SK-N-SH (cell line): Measurements from ENCODE around the gene MT1X. TPM values are rescaled to one million over a fixed set of nuclear protein-coding genes. Genes with fewer than 3 reads are reported as not detected.

Source experiments
- CTCF ChIA-PET: fragments of 300-600, 350-600 bp; formaldehyde crosslinking; extraction: SDS; loops from one replicate; lab custom pipeline; 2021; lab: Yijun Ruan, JAX
- POLR2A ChIA-PET: fragments of 350-600 bp; sonication (Branson Sonifier 250); formaldehyde crosslinking; extraction: SDS; loops from one replicate; lab custom pipeline; 2020; ENCODE audit warnings: antibody characterized with exemption, inconsistent platforms; lab: Yijun Ruan, JAX
- DNase-seq: peaks from one replicate; pipeline ENCODE4 v3.0.0; 2012
- H2AFZ ChIP-seq: fragments of 200-600 bp; sonication (generic); 2 replicates; pipeline ENCODE4 v1.8.1; 2016; ENCODE audit warnings: antibody characterized with exemption, mild to moderate bottlenecking, low read depth
- H3F3A ChIP-seq: fragments of 200-600 bp; sonication (generic); replicated peaks from 2 replicates; pipeline ENCODE3; 2016; ENCODE audit warnings: antibody characterized with exemption, mild to moderate bottlenecking; ENCODE audit not compliant: insufficient read depth
- H3K27ac ChIP-seq, 2 experiments: fragments of 200-500 bp in 1 of 2; fragments of 200-600 bp in 1 of 2; sonication (Bioruptor generic) in 1 of 2; sonication (generic), shearing (Covaris generic) in 1 of 2; 2 replicates each; pipeline versions ENCODE4 v1.5.1 to v1.6.1; 2014 to 2016; ENCODE audit warnings: low read depth in 2 of 2, inconsistent platforms in 1 of 2, low read length in 1 of 2, mild to moderate bottlenecking in 1 of 2, mixed read lengths in 1 of 2
- H3K27me3 ChIP-seq: fragments of 200-600 bp; sonication (generic), shearing (Covaris generic); 2 replicates; pipeline ENCODE4 v1.6.1; 2016; ENCODE audit warnings: mixed run types; ENCODE audit not compliant: insufficient read depth
- H3K36me3 ChIP-seq, 2 experiments: fragments of 200-500 bp in 1 of 2; fragments of 200-600 bp in 1 of 2; sonication (Bioruptor generic) in 1 of 2; sonication (generic) in 1 of 2; replicated peaks in 1 of 2; 2 replicates each; pipeline versions ENCODE3 to v1.5.1; 2014 to 2016; ENCODE audit warnings: low read length in 1 of 2, mild to moderate bottlenecking in 1 of 2; ENCODE audit not compliant: insufficient read depth in 2 of 2, control insufficient read depth in 1 of 2
- H3K4me1 ChIP-seq, 2 experiments: fragments of 200-500 bp in 1 of 2; fragments of 200-600 bp in 1 of 2; sonication (Bioruptor generic) in 1 of 2; sonication (generic), shearing (Covaris generic) in 1 of 2; 2 replicates each; pipeline versions ENCODE4 v1.5.1 to v1.6.1; 2014 to 2016; ENCODE audit warnings: low read depth in 1 of 2, low read length in 1 of 2, mixed run types in 1 of 2; ENCODE audit not compliant: insufficient read depth in 2 of 2, control insufficient read depth in 1 of 2
- H3K4me2 ChIP-seq: fragments of 200-600 bp; sonication (generic), shearing (Covaris generic); 2 replicates; pipeline ENCODE4 v1.6.1; 2017; ENCODE audit warnings: mixed run types
- H3K4me3 ChIP-seq, 2 experiments: fragments of 200-500 bp in 1 of 2; fragments of 200-600 bp in 1 of 2; sonication (Bioruptor generic) in 1 of 2; sonication (generic), shearing (Covaris generic) in 1 of 2; 2 replicates each; pipeline versions ENCODE4 v1.5.1 to v1.8.1; 2014 to 2016; ENCODE audit warnings: low read depth in 2 of 2, inconsistent platforms in 1 of 2, low read length in 1 of 2, mild to moderate bottlenecking in 1 of 2, mixed read lengths in 1 of 2, moderate library complexity in 1 of 2
- H3K79me2 ChIP-seq: fragments of 200-600 bp; sonication (generic); 2 replicates; pipeline ENCODE4 v1.8.1; 2017; ENCODE audit warnings: mild to moderate bottlenecking; ENCODE audit not compliant: insufficient read depth
- H3K9ac ChIP-seq: fragments of 200-600 bp; sonication (generic); 2 replicates; pipeline ENCODE4 v1.6.1; 2017; ENCODE audit warnings: mixed run types
- H3K9me2 ChIP-seq: fragments of 200-600 bp; sonication (generic); 2 replicates; pipeline ENCODE4 v1.6.1; 2017; ENCODE audit warnings: mixed run types
- H3K9me3 ChIP-seq: fragments of 200-600 bp; sonication (generic); 2 replicates; pipeline ENCODE4 v1.6.1; 2017; ENCODE audit warnings: mixed run types, mild to moderate bottlenecking, moderate library complexity
- H4K20me1 ChIP-seq: fragments of 200-600 bp; sonication (generic); 2 replicates; pipeline ENCODE4 v1.6.1; 2017; ENCODE audit warnings: mild to moderate bottlenecking, mixed run types; ENCODE audit not compliant: insufficient read depth
- CTCF ChIP-seq: fragments of 200-600 bp; sonication (generic); IDR thresholded peaks from 2 replicates; pipeline ENCODE4 v1.6.1; 2017; ENCODE audit warnings: antibody characterized with exemption, mild to moderate bottlenecking, moderate library complexity
- EP300 ChIP-seq, 2 experiments: IDR thresholded peaks; 2 replicates each; pipeline versions ENCODE4 v1.4.0 to v1.6.1; 2012; ENCODE audit warnings: borderline replicate concordance in 1 of 2, low read depth in 1 of 2, low read length in 1 of 2
- EZH2phosphoT487 ChIP-seq: fragments of 200-600 bp; sonication (generic); IDR thresholded peaks from 2 replicates; pipeline ENCODE4 v1.6.1; 2017; ENCODE audit warnings: low read depth, mixed run types, mild to moderate bottlenecking, antibody characterized with exemption, moderate library complexity, borderline replicate concordance
- FOSL2 ChIP-seq: IDR thresholded peaks from 2 replicates; pipeline ENCODE4 v1.4.0; 2012; ENCODE audit warnings: low read depth, mild to moderate bottlenecking, moderate library complexity, borderline replicate concordance
- JUND ChIP-seq: IDR thresholded peaks from 2 replicates; pipeline ENCODE4 v1.4.0; 2012
- MEF2A ChIP-seq: IDR thresholded peaks from 2 replicates; pipeline ENCODE4 v1.4.0; 2012; ENCODE audit warnings: low read depth, borderline replicate concordance
- NFIC ChIP-seq: IDR thresholded peaks from 2 replicates; pipeline ENCODE4 v1.4.0; 2012; ENCODE audit warnings: borderline replicate concordance
- RFX5 ChIP-seq: IDR thresholded peaks from 2 replicates; pipeline ENCODE4 v1.6.1; 2012; ENCODE audit warnings: mild to moderate bottlenecking, improper control_type of control experiment, low read length
- SIN3A ChIP-seq: IDR thresholded peaks from 2 replicates; pipeline ENCODE4 v1.6.1; 2012; ENCODE audit warnings: low read depth, mild to moderate bottlenecking, low read length, moderate library complexity, borderline replicate concordance
- SMC3 ChIP-seq: IDR thresholded peaks from 2 replicates; pipeline ENCODE4 v1.6.1; 2012; ENCODE audit warnings: low read depth, low read length, improper control_type of control experiment
- TEAD4 ChIP-seq: IDR thresholded peaks from 2 replicates; pipeline ENCODE4 v1.4.0; 2012; ENCODE audit warnings: mild to moderate bottlenecking, borderline replicate concordance; ENCODE audit not compliant: insufficient read depth
- USF1 ChIP-seq: IDR thresholded peaks from 2 replicates; pipeline ENCODE4 v1.4.0; 2012; ENCODE audit warnings: low read depth, borderline replicate concordance
- WGBS: methylation state at CpG from one replicate; pipeline ENCODE4 v1.1.6; 2017; ENCODE audit warnings: low lambda C conversion rate; 5-methylcytosine and 5-hydroxymethylcytosine counted together
- polyA plus RNA-seq, 3 experiments: library from polyadenylated mRNA; depleted of rRNA; stranded (reverse); fragments of >200 nt; gene quantifications; 2 replicates each; pipeline ENCODE4 v1.2.3, GENCODE V29; 2012
- TF ChIP-seq, protein P1 (sequence below): IDR thresholded peaks from 2 replicates; pipeline ENCODE4; 2012

MT1X gene
- polyA plus RNA-seq, 1 of the 3 experiments (the other 2 are of a cell fraction) = 213 TPM

DNA sequence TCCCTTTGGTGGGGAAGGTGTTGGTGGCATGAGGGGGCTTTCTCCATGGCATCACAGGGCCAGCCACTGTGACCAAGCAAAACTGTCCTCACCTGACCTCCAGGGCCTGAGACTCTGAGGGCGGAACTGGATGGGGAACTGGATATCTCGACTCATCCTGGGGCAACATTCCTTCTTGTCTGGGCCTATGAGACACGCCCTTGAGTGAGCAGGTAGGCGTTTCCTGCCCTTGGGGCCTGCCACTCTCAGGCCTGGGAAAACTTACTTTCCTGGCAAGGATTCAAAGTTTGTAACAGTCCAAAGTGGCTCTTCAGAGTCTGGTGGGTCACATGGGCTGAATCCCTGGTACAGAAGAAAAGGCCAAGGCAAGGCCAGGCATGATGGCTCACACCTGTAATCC is 9.6 kb downstream of the MT1X start:
- Histone ChIP-seq H3K4me1 (no peaks in the 10 kb centered on the region; a peak in 1 of 4 replicates), H3K9me3 (no peaks in the 10 kb centered on the region), H3F3A (no peaks in the 10 kb centered on the region), H3K9me2 (no peaks in the 10 kb centered on the region), H2AFZ (peak overlapping the region; percentile 22; the same call in 1 of the 2 replicates), H3K36me3 (no peaks in the 10 kb centered on the region), H3K79me2 (no peaks in the 10 kb centered on the region), H3K27me3 (no peaks in the 10 kb centered on the region), H3K27ac (peak overlapping the region in 1 of 2 experiments; percentile 33; a peak in 1 of 4 replicates), H3K4me2 (no peak overlapping the region), H3K9ac (no peak overlapping the region), H3K4me3 (no peak overlapping the region), H4K20me1 (no peaks in the 10 kb centered on the region)
- DNase-seq = no peak
- no peak for TF ChIP-seq EP300 (IDR thresholded peaks at IDR 0.05; ENCODE audit: borderline replicate concordance in 1 of 2, low read depth in 1 of 2, low read length in 1 of 2)
- no peak for TF ChIP-seq NFIC
- no peak for TF ChIP-seq SMC3
- TF ChIP-seq USF1 = peak; percentile 25; the same call in 1 of the 2 replicates
- TF ChIP-seq EZH2phosphoT487 = no peak
- TF ChIP-seq TEAD4 = no peak
- TF ChIP-seq MEF2A = no peak
- TF ChIP-seq RFX5 = no peak
- no peak for TF ChIP-seq FOSL2
- TF ChIP-seq, protein P1, sequence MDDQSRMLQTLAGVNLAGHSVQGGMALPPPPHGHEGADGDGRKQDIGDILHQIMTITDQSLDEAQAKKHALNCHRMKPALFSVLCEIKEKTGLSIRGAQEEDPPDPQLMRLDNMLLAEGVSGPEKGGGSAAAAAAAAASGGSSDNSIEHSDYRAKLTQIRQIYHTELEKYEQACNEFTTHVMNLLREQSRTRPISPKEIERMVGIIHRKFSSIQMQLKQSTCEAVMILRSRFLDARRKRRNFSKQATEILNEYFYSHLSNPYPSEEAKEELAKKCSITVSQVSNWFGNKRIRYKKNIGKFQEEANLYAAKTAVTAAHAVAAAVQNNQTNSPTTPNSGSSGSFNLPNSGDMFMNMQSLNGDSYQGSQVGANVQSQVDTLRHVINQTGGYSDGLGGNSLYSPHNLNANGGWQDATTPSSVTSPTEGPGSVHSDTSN = 0 out of 2 replicates have a peak, but pooled peaks have one; percentile 19
- TF ChIP-seq JUND = no peak
- TF ChIP-seq CTCF = no peak
- no peak for TF ChIP-seq SIN3A
- ChIA-PET POLR2A (no interaction called here), CTCF (interaction anchor here (2.3 kb wide), 1 partner anchor 10 kb away, joined by 8 read pairs; no protein-coding TSS in a partner anchor)
- 71% methylated on average over 3 of the region's 4 CpGs for WGBS

DNA sequence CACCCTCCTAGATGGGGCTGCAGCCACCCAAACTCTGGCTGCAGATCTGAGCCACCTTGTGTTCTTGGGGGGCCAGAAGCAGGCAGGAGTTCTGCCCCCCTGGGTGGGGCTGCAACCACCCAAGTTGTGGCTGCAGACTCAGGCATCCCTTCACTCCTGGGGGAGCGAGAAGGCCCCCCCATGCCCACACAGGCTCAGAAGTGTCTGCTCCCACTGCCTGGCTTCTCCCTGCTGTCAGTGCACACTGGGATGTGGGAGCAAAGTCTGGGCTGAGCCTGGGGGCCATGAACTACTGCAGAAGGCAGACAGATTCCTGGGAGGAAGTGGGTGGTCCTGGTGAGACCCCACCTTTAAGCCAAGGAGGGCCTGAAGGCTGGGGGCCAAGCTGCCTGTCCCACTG is 13.0 kb downstream of the MT1X start:
- Histone ChIP-seq H3K27ac (no peak overlapping the region), H3K9me3 (no peaks in the 10 kb centered on the region), H3K4me3 (no peak overlapping the region), H3K9me2 (no peaks in the 10 kb centered on the region), H3K9ac (no peak overlapping the region), H3K36me3 (no peaks in the 10 kb centered on the region), H4K20me1 (no peaks in the 10 kb centered on the region), H3K4me2 (no peak overlapping the region), H3K4me1 (no peaks in the 10 kb centered on the region; a peak in 1 of 4 replicates), H3K27me3 (no peaks in the 10 kb centered on the region), H3K79me2 (no peaks in the 10 kb centered on the region), H3F3A (no peaks in the 10 kb centered on the region), H2AFZ (no peak overlapping the region)
- TF ChIP-seq JUND = no peak
- POLR2A ChIA-PET = no interaction called here
- DNase-seq = no peak
- CTCF ChIA-PET = interaction anchor here (1.0 to 1.6 kb wide), 3 partner anchors 11 to 181 kb away, joined by 3 to 5 read pairs (median 5); no protein-coding TSS in a partner anchor
- no CpG with 5 or more reads among the region's 1 CpG for WGBS
